ENCODE data around the gene WDR1. TPM values are rescaled to one million over a fixed set of nuclear protein-coding genes. Genes with fewer than 3 reads are reported as not detected.

The WDR1 gene
- total and polyA plus RNA-seq, 2 of the 13 experiments (the other 11 are each of a cell fraction or from before 2014, with no cell fraction given), result 106 to 198 TPM

DNA sequence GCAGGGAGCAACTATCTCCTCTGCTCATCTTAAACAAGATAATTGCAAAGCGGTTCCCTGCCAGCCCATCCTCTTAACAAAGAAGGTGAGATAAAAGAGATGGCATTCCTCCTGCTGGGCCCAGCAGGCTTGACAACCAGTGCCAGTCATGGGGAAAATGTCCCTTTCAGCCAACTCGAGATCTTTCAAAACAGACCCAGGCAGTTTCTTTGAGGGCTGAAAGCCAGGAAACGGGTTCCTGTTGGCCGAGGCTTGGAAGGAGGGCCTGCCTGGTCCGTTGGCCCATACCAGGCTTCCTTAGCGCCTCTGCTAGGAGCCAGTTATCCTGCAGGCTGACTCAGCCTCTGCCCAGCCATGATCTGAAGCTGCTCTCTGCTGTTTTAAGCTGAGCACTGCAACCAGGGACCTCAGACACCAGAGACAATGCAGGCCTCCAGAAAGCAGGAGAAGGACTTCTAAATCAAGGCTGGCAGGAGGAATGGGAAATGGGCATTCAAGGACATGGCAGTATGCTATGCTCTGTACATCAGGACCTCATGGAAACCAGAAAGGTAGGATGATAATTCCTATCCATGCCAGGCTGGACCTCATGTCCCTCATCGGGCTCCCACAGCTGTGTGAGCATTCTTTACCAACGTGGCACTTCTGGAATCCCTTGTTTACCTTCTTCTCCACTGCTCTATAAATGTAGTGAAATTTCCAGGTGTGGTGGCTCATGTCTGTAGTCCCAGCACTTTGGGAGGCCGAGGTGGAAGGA is 52.9 kb downstream of the WDR1 start (continued):
- TF ChIP-seq PRDM4 (CRISPR knock-in tag; IDR thresholded peaks at IDR 0.05; ENCODE audit: borderline replicate concordance) (no peak), ATM (IDR thresholded peaks at IDR 0.05; ENCODE audit: borderline replicate concordance) (no peak), POLR2AphosphoS2 (IDR thresholded peaks at IDR 0.05; ENCODE audit: low read depth, low read length) (no peak), RAD21 (CRISPR knock-in tag; IDR thresholded peaks at IDR 0.05) (peak; percentile 97), TBP (CRISPR knock-in tag; IDR thresholded peaks at IDR 0.05) (no peak), HOXA3 (CRISPR knock-in tag; IDR thresholded peaks at IDR 0.05) (0 out of 2 replicates have a peak, but pooled peaks have one; percentile 43), ZNF672 (CRISPR knock-in tag; IDR thresholded peaks at IDR 0.05) (no peak), ZFP41 (CRISPR knock-in tag; IDR thresholded peaks at IDR 0.05; ENCODE audit: borderline replicate concordance) (no peak), NR2F2 (IDR thresholded peaks at IDR 0.05; ENCODE audit: borderline replicate concordance, low read depth) (no peak), KDM3A (CRISPR knock-in tag; IDR thresholded peaks at IDR 0.05; ENCODE audit: low read depth) (no peak), ZNF407 (CRISPR knock-in tag; IDR thresholded peaks at IDR 0.05; ENCODE audit: not compliant biosample characterization) (no peak), CC2D1A (CRISPR knock-in tag; IDR thresholded peaks at IDR 0.05) (no peak), ZNF44 (CRISPR knock-in tag; IDR thresholded peaks at IDR 0.05) (0 out of 2 replicates have a peak, but pooled peaks have one; percentile 53), KMT2B (CRISPR knock-in tag; IDR thresholded peaks at IDR 0.05) (no peak), THAP7 (CRISPR knock-in tag; IDR thresholded peaks at IDR 0.05) (no peak), JUND (CRISPR knock-in tag; IDR thresholded peaks at IDR 0.05) (peak; percentile 74; the same call in 1 of the 2 replicates)
- TF ChIP-seq, protein P1, sequence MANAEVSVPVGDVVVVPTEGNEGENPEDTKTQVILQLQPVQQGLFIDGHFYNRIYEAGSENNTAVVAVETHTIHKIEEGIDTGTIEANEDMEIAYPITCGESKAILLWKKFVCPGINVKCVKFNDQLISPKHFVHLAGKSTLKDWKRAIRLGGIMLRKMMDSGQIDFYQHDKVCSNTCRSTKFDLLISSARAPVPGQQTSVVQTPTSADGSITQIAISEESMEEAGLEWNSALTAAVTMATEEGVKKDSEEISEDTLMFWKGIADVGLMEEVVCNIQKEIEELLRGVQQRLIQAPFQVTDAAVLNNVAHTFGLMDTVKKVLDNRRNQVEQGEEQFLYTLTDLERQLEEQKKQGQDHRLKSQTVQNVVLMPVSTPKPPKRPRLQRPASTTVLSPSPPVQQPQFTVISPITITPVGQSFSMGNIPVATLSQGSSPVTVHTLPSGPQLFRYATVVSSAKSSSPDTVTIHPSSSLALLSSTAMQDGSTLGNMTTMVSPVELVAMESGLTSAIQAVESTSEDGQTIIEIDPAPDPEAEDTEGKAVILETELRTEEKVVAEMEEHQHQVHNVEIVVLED (CRISPR knock-in tag; IDR thresholded peaks at IDR 0.05; ENCODE audit: borderline replicate concordance), result peak; percentile 34; the same call in 1 of the 2 replicates
